ENCODE measurements around the gene B3GNT9.

DNA sequence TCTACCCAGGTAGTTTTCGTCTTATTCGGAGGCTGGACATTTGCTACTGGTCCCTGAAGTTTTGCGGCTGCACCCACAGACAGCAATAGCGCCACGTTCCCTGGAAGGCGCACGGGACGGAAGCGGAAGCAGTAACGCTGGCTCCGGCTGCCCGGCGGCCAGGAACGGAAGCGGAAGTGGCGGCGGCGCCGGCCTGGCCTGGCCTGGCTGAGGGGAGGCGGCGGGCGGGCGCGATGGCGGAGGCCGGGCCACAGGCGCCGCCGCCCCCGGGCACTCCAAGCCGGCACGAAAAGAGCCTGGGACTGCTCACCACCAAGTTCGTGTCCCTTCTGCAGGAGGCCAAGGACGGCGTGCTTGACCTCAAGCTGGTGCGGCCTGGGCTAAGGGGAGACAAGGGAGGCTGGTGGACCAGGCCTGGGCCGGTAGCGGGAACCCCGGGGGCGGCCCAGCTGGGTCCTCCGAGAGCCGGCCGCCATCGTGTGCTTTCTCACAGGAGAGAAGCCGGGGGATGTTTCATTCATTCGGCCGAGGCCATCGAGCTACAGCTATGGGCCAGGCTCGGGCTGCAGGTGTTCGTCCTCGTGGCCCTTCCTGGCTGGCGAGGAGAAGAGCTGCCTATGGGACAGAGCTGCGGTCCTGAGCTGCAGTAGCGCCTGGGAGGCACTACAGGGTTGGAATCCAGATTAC is 41.3 kb upstream of the B3GNT9 start, which contains the start of gene E2F4:
- TF ChIP-seq, protein P1, sequence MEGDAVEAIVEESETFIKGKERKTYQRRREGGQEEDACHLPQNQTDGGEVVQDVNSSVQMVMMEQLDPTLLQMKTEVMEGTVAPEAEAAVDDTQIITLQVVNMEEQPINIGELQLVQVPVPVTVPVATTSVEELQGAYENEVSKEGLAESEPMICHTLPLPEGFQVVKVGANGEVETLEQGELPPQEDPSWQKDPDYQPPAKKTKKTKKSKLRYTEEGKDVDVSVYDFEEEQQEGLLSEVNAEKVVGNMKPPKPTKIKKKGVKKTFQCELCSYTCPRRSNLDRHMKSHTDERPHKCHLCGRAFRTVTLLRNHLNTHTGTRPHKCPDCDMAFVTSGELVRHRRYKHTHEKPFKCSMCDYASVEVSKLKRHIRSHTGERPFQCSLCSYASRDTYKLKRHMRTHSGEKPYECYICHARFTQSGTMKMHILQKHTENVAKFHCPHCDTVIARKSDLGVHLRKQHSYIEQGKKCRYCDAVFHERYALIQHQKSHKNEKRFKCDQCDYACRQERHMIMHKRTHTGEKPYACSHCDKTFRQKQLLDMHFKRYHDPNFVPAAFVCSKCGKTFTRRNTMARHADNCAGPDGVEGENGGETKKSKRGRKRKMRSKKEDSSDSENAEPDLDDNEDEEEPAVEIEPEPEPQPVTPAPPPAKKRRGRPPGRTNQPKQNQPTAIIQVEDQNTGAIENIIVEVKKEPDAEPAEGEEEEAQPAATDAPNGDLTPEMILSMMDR (conservative IDR thresholded peaks at IDR 0.05), result no peak
- no peak for TF ChIP-seq EZH2 (IDR thresholded peaks at IDR 0.05; ENCODE audit: low read depth)
